IPS-15b (cell line): Measurements from ENCODE around the gene ATAD1.
"Not testable (repeated sequence)": the region's sequence is repeated elsewhere in the genome, so short reads cannot be mapped to it uniquely, and the experiment has no call there.

Source experiments
- H3K27me3 ChIP-seq: one replicate; pipeline ENCODE4 v1.6.1; 2013; ENCODE audit warnings: low read length; ENCODE audit not compliant: control insufficient read depth, insufficient read depth
- H3K36me3 ChIP-seq: one replicate; pipeline ENCODE4 v1.6.1; 2013; ENCODE audit warnings: low read length; ENCODE audit not compliant: control insufficient read depth, insufficient read depth
- H3K4me1 ChIP-seq: one replicate; pipeline ENCODE4 v1.6.1; 2013; ENCODE audit warnings: mild to moderate bottlenecking, low read length; ENCODE audit not compliant: control insufficient read depth, insufficient read depth
- H3K4me3 ChIP-seq: one replicate; pipeline ENCODE4 v1.5.1; 2013; ENCODE audit warnings: low read depth, low read length
- H3K9ac ChIP-seq: one replicate; pipeline ENCODE4 v1.6.1; 2013; ENCODE audit warnings: low read depth, mild to moderate bottlenecking, low read length
- H3K9me3 ChIP-seq: one replicate; pipeline ENCODE4 v1.6.1; 2013; ENCODE audit warnings: mild to moderate bottlenecking, low read length; ENCODE audit not compliant: control insufficient read depth, insufficient read depth

Gene ATAD1

GRCh38 chr10:87843714-87844113 lies 25.7 kb upstream of the ATAD1 start:
- Histone ChIP-seq H3K4me3 (no peak overlapping the region), H3K4me1 (no peaks in the 10 kb centered on the region), H3K27me3 (no peaks in the 10 kb centered on the region), H3K9me3 (no peaks in the 10 kb centered on the region), H3K9ac (no peak overlapping the region), H3K36me3 (no peaks in the 10 kb centered on the region)

GRCh38 chr10:87842776-87843497 lies 24.9 kb upstream of the ATAD1 start:
- H3K27me3 ChIP-seq = no peaks in the 10 kb centered on the region
- H3K4me3 ChIP-seq = no peak overlapping the region
- H3K9ac ChIP-seq = no peak overlapping the region
- H3K36me3 ChIP-seq = no peaks in the 10 kb centered on the region
- H3K9me3 ChIP-seq = no peaks in the 10 kb centered on the region
- no peaks in the 10 kb centered on the region for H3K4me1 ChIP-seq

- Histone ChIP-seq H3K4me1 (no peaks in the 10 kb centered on the region), H3K27me3 (no peaks in the 10 kb centered on the region), H3K9me3 (no peaks in the 10 kb centered on the region), H3K4me3 (no peak overlapping the region), H3K36me3 (no peaks in the 10 kb centered on the region), H3K9ac (no peak overlapping the region)
Observed at GRCh38 chr10:87842220-87842641, 24.2 kb upstream of the ATAD1 start.

GRCh38 chr10:87841186-87841585 lies 23.2 kb upstream of the ATAD1 start:
- Histone ChIP-seq H3K4me1 (no peaks in the 10 kb centered on the region), H3K9ac (no peak overlapping the region), H3K9me3 (no peaks in the 10 kb centered on the region), H3K27me3 (no peaks in the 10 kb centered on the region), H3K36me3 (no peaks in the 10 kb centered on the region), H3K4me3 (no peak overlapping the region)

GRCh38 chr10:87838650-87839049 lies 20.6 kb upstream of the ATAD1 start:
- no peaks in the 10 kb centered on the region for H3K9me3 ChIP-seq
- no peaks in the 10 kb centered on the region for H3K36me3 ChIP-seq
- H3K9ac ChIP-seq = no peak overlapping the region
- no peaks in the 10 kb centered on the region for H3K27me3 ChIP-seq
- H3K4me3 ChIP-seq = no peak overlapping the region
- no peaks in the 10 kb centered on the region for H3K4me1 ChIP-seq

DNA sequence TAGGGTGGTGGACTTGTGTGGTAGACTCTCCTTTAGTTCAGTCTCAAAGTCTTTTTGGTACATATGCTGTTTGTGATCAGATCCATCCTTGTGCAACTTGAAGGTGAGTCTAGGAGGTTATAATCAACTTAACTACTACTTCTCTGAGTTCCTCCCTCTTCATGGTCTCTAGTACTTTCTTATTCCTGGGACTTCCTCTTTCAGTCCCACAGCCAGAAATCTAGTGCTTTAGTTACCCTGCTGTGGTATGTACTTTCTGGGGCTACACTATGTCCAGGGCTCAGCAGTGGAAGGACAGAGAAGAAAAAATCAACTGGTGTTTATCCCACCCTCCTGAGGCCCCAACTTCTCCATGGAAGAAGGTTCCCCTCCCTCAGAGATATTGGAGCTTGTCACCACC lies 19.4 kb upstream of the ATAD1 start:
- H3K4me1 ChIP-seq = no peaks in the 10 kb centered on the region
- H3K9ac ChIP-seq = no peak overlapping the region
- no peaks in the 10 kb centered on the region for H3K36me3 ChIP-seq
- H3K4me3 ChIP-seq = no peak overlapping the region
- no peaks in the 10 kb centered on the region for H3K9me3 ChIP-seq
- no peaks in the 10 kb centered on the region for H3K27me3 ChIP-seq

DNA sequence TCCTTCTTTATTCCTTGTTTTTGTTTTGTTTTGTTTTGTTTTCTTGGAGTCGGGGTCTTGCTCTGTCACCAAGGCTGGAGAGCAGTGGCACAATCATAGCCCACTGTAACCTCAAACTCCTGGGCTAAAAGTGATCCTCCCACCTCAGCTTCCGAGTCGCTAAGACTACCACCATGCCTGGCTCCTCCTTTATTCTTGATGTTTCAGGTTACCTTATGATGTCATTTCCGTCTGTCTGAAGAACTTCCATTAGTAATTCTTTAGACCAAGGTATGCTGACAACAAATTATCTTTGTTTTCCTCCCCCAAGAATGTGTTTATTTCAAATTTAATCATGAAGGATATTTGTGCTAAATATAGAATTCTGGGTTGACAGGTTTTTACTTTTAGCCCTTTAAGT lies 18.1 kb upstream of the ATAD1 start:
- Histone ChIP-seq H3K9me3 (no peaks in the 10 kb centered on the region), H3K4me3 (no peak overlapping the region), H3K36me3 (no peaks in the 10 kb centered on the region), H3K27me3 (no peaks in the 10 kb centered on the region), H3K4me1 (no peaks in the 10 kb centered on the region), H3K9ac (no peak overlapping the region)

- Histone ChIP-seq H3K4me1 (no peaks in the 10 kb centered on the region), H3K9ac (no peak overlapping the region), H3K27me3 (no peaks in the 10 kb centered on the region), H3K36me3 (no peaks in the 10 kb centered on the region), H3K9me3 (no peaks in the 10 kb centered on the region), H3K4me3 (no peak overlapping the region)
Observed at GRCh38 chr10:87829986-87830729, 12.1 kb upstream of the ATAD1 start.

DNA sequence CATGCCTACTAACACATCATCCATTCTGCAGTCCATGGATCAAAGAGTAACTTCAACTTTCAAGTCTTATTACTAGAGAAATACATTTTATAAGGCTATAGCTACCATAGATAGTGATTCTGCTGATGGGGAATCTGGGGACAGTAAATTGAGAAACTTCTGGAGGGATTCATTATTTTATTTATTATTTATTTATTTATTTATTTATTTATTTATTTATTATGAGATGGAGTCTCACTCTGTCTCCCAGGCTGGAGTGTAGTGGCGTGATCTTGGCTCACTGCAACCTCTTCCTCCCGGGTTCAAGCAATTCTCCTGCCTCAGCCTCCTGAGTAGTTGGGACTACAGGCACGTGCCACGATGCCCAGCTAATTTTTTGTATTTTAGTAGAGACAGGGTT lies 11.0 kb upstream of the ATAD1 start:
- H3K36me3 ChIP-seq, H3K27me3 ChIP-seq: not testable (repeated sequence)

GRCh38 chr10:87827681-87828080 lies 9.7 kb upstream of the ATAD1 start:
- Histone ChIP-seq H3K4me3 (no peak overlapping the region), H3K4me1 (no peaks in the 10 kb centered on the region), H3K27me3 (no peaks in the 10 kb centered on the region), H3K9me3 (no peaks in the 10 kb centered on the region), H3K36me3 (no peaks in the 10 kb centered on the region), H3K9ac (no peak overlapping the region)

More for the DNA sequence above, 11.0 kb upstream of the ATAD1 start:
- H3K9ac ChIP-seq, H3K9me3 ChIP-seq, H3K4me3 ChIP-seq, H3K4me1 ChIP-seq: not testable (repeated sequence)

- H3K27me3 ChIP-seq = no peaks in the 10 kb centered on the region
- no peak overlapping the region for H3K4me3 ChIP-seq
- H3K4me1 ChIP-seq = no peaks in the 10 kb centered on the region
- no peaks in the 10 kb centered on the region for H3K9me3 ChIP-seq
- H3K9ac ChIP-seq = no peak overlapping the region
- H3K36me3 ChIP-seq = no peaks in the 10 kb centered on the region
Observed at GRCh38 chr10:87826653-87827052, 8.6 kb upstream of the ATAD1 start.

- H3K36me3 ChIP-seq = no peaks in the 10 kb centered on the region
- H3K4me1 ChIP-seq = peaks cover 4% of the 10 kb centered on the region
- no peak overlapping the region for H3K9ac ChIP-seq
- H3K4me3 ChIP-seq = peak overlapping the region; percentile 93
- H3K27me3 ChIP-seq = no peaks in the 10 kb centered on the region
- H3K9me3 ChIP-seq = no peaks in the 10 kb centered on the region
Observed at GRCh38 chr10:87819289-87819585, 1.2 kb upstream of the ATAD1 start.
